Activated B cell treated with CpG ODN at 0.5 μM for 24 hours (primary cell): ENCODE data around the gene ANO2. TPM values are rescaled to one million over a fixed set of nuclear protein-coding genes. Genes with fewer than 3 reads are reported as not detected.
"Not testable (repeated sequence)": the region's sequence is repeated elsewhere in the genome, so short reads cannot be mapped to it uniquely, and the experiment has no call there.

ENCODE experiments used
- ATAC-seq: fragments of 200-7000 bp; cut with Tn5 transposase; one replicate; pipeline ENCODE4 v1.10.0; 2021; ENCODE audit warnings: low read depth, mild to moderate bottlenecking, moderate library complexity
- CTCF ChIA-PET: fragments of 350-600 bp; sonication (Branson Sonifier 250); formaldehyde crosslinking; loops from one replicate; lab custom pipeline; 2021; ENCODE audit warnings: antibody characterized with exemption; lab: Charles Lee
- POLR2A ChIA-PET: fragments of 350-600 bp; sonication (Branson Sonifier 250); formaldehyde crosslinking; loops from one replicate; lab custom pipeline; 2021; ENCODE audit warnings: antibody characterized with exemption; lab: Charles Lee
- DNase-seq: peaks from one replicate; pipeline ENCODE4 v3.0.0; 2022
- H3K27ac Mint-ChIP-seq: one replicate; pipeline ENCODE4 v1.8.0; 2020; ENCODE audit warnings: mixed read lengths
- H3K27me3 Mint-ChIP-seq: one replicate; pipeline ENCODE4 v1.8.0; 2021; ENCODE audit warnings: mixed read lengths
- H3K36me3 Mint-ChIP-seq: one replicate; pipeline ENCODE4 v1.8.0; 2021; ENCODE audit warnings: low read depth, mixed read lengths
- H3K4me1 Mint-ChIP-seq: one replicate; pipeline ENCODE4 v1.8.0; 2021; ENCODE audit warnings: mixed read lengths
- H3K4me3 Mint-ChIP-seq: one replicate; pipeline ENCODE4 v1.8.0; 2020; ENCODE audit warnings: mild to moderate bottlenecking, mixed read lengths
- H3K9me3 Mint-ChIP-seq: one replicate; pipeline ENCODE4 v1.8.0; 2020; ENCODE audit warnings: mixed read lengths
- CTCF ChIP-seq: fragments of 200-600 bp; IDR thresholded peaks from one replicate; pipeline ENCODE4 v1.8.0; 2022; ENCODE audit warnings: antibody characterized with exemption, mild to moderate bottlenecking
- intact Hi-C: fragments of 100-400 bp; cut with micrococcal nuclease; formaldehyde crosslinking; loops from one replicate; pipeline ENCODE4 v1.15.1; 2024
- total RNA-seq: library from RNA; stranded (reverse); gene quantifications from 2 replicates; pipeline ENCODE4 v1.2.3, GENCODE V29; 2022

Gene ANO2
- total RNA-seq, 1 donor from 2014 or later: not detected

- ATAC-seq (no peak), DNase-seq (no peak)
- ChIA-PET POLR2A (no interaction called here), CTCF (no interaction called here)
- no peak for TF ChIP-seq CTCF
- Mint-ChIP-seq H3K36me3 (no peaks in the 10 kb centered on the region), H3K27ac (no peak overlapping the region), H3K9me3 (no peaks in the 10 kb centered on the region), H3K4me3 (no peak overlapping the region), H3K27me3 (peaks cover 13% of the 10 kb centered on the region), H3K4me1 (no peaks in the 10 kb centered on the region)
- intact Hi-C loops: no loop called here
These were observed 390.3 kb downstream of the ANO2 start for GRCh38 chr12:5554711-5555110.

- Mint-ChIP-seq H3K4me3 (no peak overlapping the region), H3K27ac (no peak overlapping the region), H3K36me3 (no peaks in the 10 kb centered on the region), H3K4me1 (no peaks in the 10 kb centered on the region), H3K9me3 (peaks cover 10% of the 10 kb centered on the region), H3K27me3 (peaks cover 16% of the 10 kb centered on the region)
- CTCF ChIA-PET: no interaction called here
- intact Hi-C loops: no loop called here
- POLR2A ChIA-PET: no interaction called here
- ATAC-seq (no peak), DNase-seq (no peak)
- no peak for TF ChIP-seq CTCF
These were observed 396.0 kb downstream of the ANO2 start for GRCh38 chr12:5549011-5549410.

- no peak overlapping the region for H3K27ac Mint-ChIP-seq
- DNase-seq: no peak
- H3K27me3 Mint-ChIP-seq: peaks cover 21% of the 10 kb centered on the region
- no peak for ATAC-seq
- H3K4me1 Mint-ChIP-seq: no peaks in the 10 kb centered on the region
- no peaks in the 10 kb centered on the region for H3K36me3 Mint-ChIP-seq
- intact Hi-C loops: no loop called here
- CTCF ChIA-PET: no interaction called here
- POLR2A ChIA-PET: no interaction called here
- no peak for TF ChIP-seq CTCF
- H3K4me3 Mint-ChIP-seq: no peak overlapping the region
- peaks cover 17% of the 10 kb centered on the region for H3K9me3 Mint-ChIP-seq
These were observed 396.7 kb downstream of the ANO2 start for GRCh38 chr12:5548152-5548943.

GRCh38 chr12:5546616-5547015 is 398.4 kb downstream of the ANO2 start:
- Mint-ChIP-seq H3K27me3 (peaks cover 23% of the 10 kb centered on the region), H3K9me3 (peaks cover 19% of the 10 kb centered on the region), H3K4me3 (no peak overlapping the region), H3K4me1 (no peaks in the 10 kb centered on the region), H3K27ac (no peak overlapping the region), H3K36me3 (no peaks in the 10 kb centered on the region)
- CTCF ChIA-PET: no interaction called here
- POLR2A ChIA-PET: no interaction called here
- DNase-seq (no peak), ATAC-seq (no peak)
- no peak for TF ChIP-seq CTCF
- intact Hi-C loops: no loop called here

GRCh38 chr12:5537771-5538170 is 407.3 kb downstream of the ANO2 start:
- H3K4me1 Mint-ChIP-seq: no peaks in the 10 kb centered on the region
- no peak overlapping the region for H3K27ac Mint-ChIP-seq
- ATAC-seq (no peak), DNase-seq (no peak)
- intact Hi-C loops: no loop called here
- no peak for TF ChIP-seq CTCF
- H3K4me3 Mint-ChIP-seq: no peak overlapping the region
- ChIA-PET POLR2A (no interaction called here), CTCF (no interaction called here)
- H3K27me3 Mint-ChIP-seq: peaks cover 13% of the 10 kb centered on the region
- H3K36me3 Mint-ChIP-seq: no peaks in the 10 kb centered on the region
- peaks cover 6% of the 10 kb centered on the region for H3K9me3 Mint-ChIP-seq

GRCh38 chr12:5537026-5537615 is 407.9 kb downstream of the ANO2 start:
- H3K36me3 Mint-ChIP-seq, H3K4me3 Mint-ChIP-seq, H3K4me1 Mint-ChIP-seq, POLR2A ChIA-PET, ATAC-seq, intact Hi-C loops, DNase-seq, CTCF ChIA-PET, H3K27ac Mint-ChIP-seq, H3K9me3 Mint-ChIP-seq: not testable (repeated sequence)
- H3K27me3 Mint-ChIP-seq: peaks cover 12% of the 10 kb centered on the region
